Activated T-helper 1 cell treated with anti-CD3 and anti-CD28 coated beads, Interleukin-12 subunit alpha, Interleukin-12 subunit beta, Interleukin-2, Interleukin-4 antibody, amounts not matched to agents 30 ng/mL and 10 ng/mL and 1 ng/mL, durations not matched to agents 14 hours and 24 hours and 36 hours (primary cell): Measurements from ENCODE around the gene FTO. TPM values are rescaled to one million over a fixed set of nuclear protein-coding genes. Genes with fewer than 3 reads are reported as not detected.

Experiments used
- DNase-seq: peaks from one replicate; pipeline ENCODE4 v3.0.0; 2021; ENCODE audit warnings: low spot score
- H3K27ac Mint-ChIP-seq: one replicate; pipeline ENCODE4 v1.8.0; 2021; ENCODE audit warnings: mild to moderate bottlenecking, mixed read lengths
- H3K27me3 Mint-ChIP-seq: one replicate; pipeline ENCODE4 v1.8.0; 2022; ENCODE audit warnings: mild to moderate bottlenecking, moderate library complexity, mixed read lengths; ENCODE audit not compliant: insufficient read depth
- H3K36me3 Mint-ChIP-seq: one replicate; pipeline ENCODE4 v1.8.0; 2021; ENCODE audit warnings: low read depth, mixed read lengths
- H3K4me1 Mint-ChIP-seq: one replicate; pipeline ENCODE4 v1.8.0; 2021; ENCODE audit warnings: low read depth, mixed read lengths
- H3K4me3 Mint-ChIP-seq: one replicate; pipeline ENCODE4 v1.8.0; 2021; ENCODE audit warnings: mild to moderate bottlenecking, moderate library complexity, mixed read lengths
- H3K9me3 Mint-ChIP-seq: one replicate; pipeline ENCODE4 v1.8.0; 2021; ENCODE audit warnings: mixed read lengths
- intact Hi-C: fragments of 100-400 bp; cut with micrococcal nuclease; formaldehyde crosslinking; loops from one replicate; pipeline ENCODE4 v1.15.1; 2024
- total RNA-seq: library from RNA; stranded (reverse); gene quantifications from 2 replicates; pipeline ENCODE4 v1.2.3, GENCODE V29; 2022

Gene FTO
- total RNA-seq, 1 donor from 2014 or later, result 56.4 TPM

DNA sequence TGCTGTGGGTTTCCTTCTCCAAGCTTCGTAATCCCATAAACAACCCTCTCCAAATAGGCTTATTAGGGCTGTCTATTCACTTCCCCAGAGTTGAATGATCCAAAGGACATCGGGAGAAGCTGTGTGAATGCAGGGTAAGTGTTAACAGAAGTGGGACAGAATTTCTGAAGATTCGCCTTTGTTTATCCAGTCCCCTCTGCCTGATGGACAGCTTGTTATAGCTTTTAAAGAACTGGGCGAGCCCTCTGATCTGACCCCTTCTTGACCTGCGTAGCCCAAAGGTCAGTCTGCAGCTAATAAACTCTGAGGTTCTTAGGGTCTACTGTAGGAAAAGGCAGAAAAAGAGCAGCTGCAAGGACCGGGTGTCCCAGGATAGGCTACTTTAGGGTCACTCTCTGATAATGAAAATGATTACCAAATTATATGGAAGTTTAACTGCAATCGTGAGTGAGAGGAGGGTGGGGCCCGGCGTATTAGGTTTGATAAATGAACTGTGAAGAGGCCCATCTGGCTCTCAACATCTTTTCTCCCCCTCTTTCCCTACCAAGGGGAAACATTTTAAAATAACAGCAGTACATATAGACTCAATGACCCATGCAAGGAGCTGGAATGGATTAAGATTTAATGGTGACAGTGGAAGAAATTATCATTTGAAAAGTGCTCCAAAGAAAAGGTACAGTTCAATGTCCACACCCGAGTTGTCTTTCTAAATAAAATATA lies 233.4 kb downstream of the FTO start:
- peaks cover 10% of the 10 kb centered on the region for H3K4me1 Mint-ChIP-seq
- no peaks in the 10 kb centered on the region for H3K27me3 Mint-ChIP-seq
- H3K9me3 Mint-ChIP-seq, result no peaks in the 10 kb centered on the region
- H3K36me3 Mint-ChIP-seq, result peaks cover 6% of the 10 kb centered on the region
- intact Hi-C loops, result no loop called here
- no peak overlapping the region for H3K27ac Mint-ChIP-seq
- no peak overlapping the region for H3K4me3 Mint-ChIP-seq
- DNase-seq, result no peak

DNA sequence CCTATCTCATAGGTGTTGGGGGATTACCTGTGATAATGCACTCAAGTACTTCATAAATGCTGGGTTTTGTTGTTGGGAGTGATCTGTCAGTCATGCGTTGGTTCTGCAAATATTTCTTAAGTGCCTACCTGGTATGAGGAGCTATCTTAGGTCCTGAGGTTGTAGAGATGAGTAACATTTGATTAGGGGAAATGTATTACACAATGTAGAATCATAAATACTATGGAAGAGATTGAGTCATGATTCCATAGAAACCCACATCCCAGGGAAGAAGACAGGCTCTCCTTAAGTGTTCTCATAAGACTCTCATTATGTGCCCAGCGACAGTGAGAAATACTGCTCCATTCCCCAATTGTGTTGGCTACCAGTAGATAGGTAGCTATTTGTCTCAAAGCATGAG lies 240.1 kb downstream of the FTO start:
- no peak overlapping the region for H3K4me3 Mint-ChIP-seq
- H3K9me3 Mint-ChIP-seq, result no peaks in the 10 kb centered on the region
- H3K27me3 Mint-ChIP-seq, result no peaks in the 10 kb centered on the region
- no peak overlapping the region for H3K27ac Mint-ChIP-seq
- peaks cover 5% of the 10 kb centered on the region for H3K36me3 Mint-ChIP-seq
- no peak for DNase-seq
- intact Hi-C loops, result no loop called here
- H3K4me1 Mint-ChIP-seq, result peaks cover 34% of the 10 kb centered on the region

DNA sequence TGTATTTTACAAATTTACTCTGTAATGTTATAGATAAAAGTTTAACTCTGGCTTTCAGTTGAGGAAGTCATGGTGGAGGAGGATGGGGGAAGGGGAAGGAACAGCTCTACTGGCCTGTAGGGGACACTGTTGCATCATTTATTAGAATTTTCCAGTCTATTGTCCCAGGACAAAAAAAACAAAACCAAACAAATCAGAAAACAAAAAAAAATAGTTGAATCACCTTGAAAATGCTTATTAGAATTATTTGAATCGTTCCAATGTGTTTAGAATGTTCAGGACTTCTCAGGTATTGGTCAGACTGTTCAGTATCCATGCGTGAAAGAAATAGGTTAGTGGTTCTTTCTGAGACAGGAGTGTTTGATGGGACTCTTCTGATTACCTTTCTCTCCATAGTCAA lies 242.0 kb downstream of the FTO start:
- no peak for DNase-seq
- H3K4me1 Mint-ChIP-seq, result peaks cover 43% of the 10 kb centered on the region
- no peak overlapping the region for H3K4me3 Mint-ChIP-seq
- H3K36me3 Mint-ChIP-seq, result peaks cover 5% of the 10 kb centered on the region
- intact Hi-C loops, result loop anchor here (1.0 to 5.0 kb wide), 4 partner anchors 54 to 1311 kb away; no protein-coding TSS in a partner anchor
- H3K27ac Mint-ChIP-seq, result no peak overlapping the region
- H3K27me3 Mint-ChIP-seq, result no peaks in the 10 kb centered on the region
- H3K9me3 Mint-ChIP-seq, result no peaks in the 10 kb centered on the region

DNA sequence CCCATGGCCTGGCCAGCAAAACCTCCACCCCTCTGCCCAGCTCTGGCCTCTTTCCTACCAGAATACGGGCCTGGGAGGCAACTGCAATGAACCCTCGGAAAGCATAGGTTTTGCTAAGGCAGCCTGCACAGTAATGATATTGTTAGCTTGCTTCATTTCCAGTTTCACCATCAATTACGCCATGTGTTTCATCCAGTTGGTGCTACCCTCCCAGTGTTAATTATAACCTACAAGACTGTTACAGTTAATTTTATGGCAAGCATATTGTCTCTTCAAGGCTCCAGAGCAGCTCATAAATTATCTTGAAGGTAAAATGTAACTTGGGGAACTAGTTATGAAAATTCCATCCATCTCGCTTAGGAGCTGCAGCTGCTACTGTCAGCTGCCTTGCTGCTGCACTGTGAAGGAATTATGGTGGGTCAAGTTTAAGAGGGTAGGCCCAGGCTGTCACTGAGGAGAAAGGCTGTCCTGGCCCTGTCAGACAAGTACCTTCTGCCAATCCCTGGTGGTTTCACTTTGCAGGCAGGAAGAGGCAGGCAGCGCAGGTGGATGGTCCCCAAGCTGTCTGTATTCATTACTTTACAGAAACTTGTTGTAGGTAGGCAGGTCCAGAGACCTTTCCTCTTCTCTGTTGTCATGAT lies 242.9 kb downstream of the FTO start:
- Mint-ChIP-seq H3K36me3 (peaks cover 4% of the 10 kb centered on the region), H3K4me1 (peaks cover 52% of the 10 kb centered on the region), H3K27me3 (no peaks in the 10 kb centered on the region), H3K4me3 (no peak overlapping the region), H3K9me3 (no peaks in the 10 kb centered on the region), H3K27ac (no peak overlapping the region)
- intact Hi-C loops, result loop anchor here (1.0 to 5.0 kb wide), 4 partner anchors 55 to 1310 kb away; no protein-coding TSS in a partner anchor
- DNase-seq, result no peak

DNA sequence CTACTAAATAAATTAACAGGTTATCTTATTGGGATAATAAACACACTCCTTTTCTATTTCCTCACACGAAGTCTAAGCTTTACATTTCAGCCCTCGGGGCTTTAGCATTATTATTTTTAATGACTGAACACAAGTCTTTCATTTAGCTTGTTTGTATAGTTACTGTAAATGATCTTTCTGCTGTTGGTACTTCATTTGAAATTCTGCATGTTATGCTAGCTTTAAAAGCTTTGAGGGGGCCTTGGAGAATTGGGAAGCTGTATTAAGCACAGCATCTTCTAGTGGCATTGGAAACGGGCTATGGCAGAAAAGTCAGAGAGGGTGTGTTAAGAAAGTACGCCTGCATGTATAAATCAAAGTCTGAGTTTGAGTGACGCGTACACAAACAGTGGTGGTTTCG lies 243.7 kb downstream of the FTO start:
- H3K27me3 Mint-ChIP-seq, result no peaks in the 10 kb centered on the region
- no peaks in the 10 kb centered on the region for H3K9me3 Mint-ChIP-seq
- H3K4me3 Mint-ChIP-seq, result no peak overlapping the region
- H3K36me3 Mint-ChIP-seq, result peaks cover 3% of the 10 kb centered on the region
- no peak for DNase-seq
- H3K27ac Mint-ChIP-seq, result no peak overlapping the region
- intact Hi-C loops, result loop anchor here (5.0 kb wide), 3 partner anchors 335 to 1310 kb away; no protein-coding TSS in a partner anchor
- H3K4me1 Mint-ChIP-seq, result peaks cover 60% of the 10 kb centered on the region

DNA sequence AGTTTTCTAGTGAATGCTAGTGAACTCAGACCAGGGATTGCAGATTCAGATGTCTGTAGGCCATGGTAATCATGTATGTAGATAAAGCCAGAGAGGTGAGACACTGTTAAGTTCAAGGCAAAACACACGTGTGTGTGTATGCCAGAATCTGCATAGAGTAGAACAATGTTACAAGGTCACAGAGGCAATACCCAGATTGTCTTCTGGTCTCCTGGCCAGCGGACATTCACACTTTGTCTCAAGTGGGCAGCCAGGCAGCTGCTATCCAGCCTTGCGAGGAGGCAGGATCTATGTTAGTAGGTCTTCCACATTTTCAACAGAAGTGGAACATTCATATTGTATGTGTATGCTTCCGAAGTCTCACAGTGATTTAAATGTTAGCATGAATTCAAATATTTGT lies 244.4 kb downstream of the FTO start:
- Mint-ChIP-seq H3K27ac (no peak overlapping the region), H3K9me3 (no peaks in the 10 kb centered on the region), H3K4me1 (peaks cover 67% of the 10 kb centered on the region), H3K27me3 (no peaks in the 10 kb centered on the region), H3K36me3 (peaks cover 3% of the 10 kb centered on the region), H3K4me3 (no peak overlapping the region)
- no peak for DNase-seq
- intact Hi-C loops, result loop anchor here (5.0 kb wide), 3 partner anchors 334 to 1309 kb away; no protein-coding TSS in a partner anchor

DNA sequence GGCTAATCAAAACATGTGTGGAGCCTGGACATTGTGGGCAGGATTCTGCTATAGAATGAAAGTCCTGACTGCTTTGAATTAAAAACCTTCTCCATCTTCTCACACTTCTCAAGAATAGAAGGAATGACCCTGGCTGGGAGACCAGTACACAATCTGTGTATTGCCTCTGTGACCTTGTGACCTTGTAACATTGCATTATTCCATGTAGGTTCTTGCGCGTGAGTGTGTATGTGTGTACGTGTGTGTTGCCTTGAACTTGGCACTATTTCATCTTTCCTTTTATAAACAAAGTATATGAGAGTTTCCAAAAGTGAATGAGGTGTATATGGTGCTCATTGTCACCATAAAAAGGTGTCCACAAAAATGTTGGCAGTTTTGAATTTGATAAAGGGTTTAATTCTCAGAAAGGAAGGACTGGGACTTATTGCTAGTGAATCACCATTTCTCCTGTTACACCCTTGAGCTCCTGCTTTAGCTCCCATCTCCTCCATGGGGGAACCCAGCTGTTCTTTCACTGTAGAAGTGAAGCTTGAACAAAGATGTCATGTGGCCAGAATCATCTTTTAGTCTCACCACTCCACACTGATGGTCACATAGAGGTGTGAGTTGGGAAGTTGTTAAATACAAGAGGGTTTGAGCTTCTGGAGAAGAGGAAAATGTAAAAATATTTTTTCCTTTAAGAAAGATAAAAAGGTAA lies 244.9 kb downstream of the FTO start:
- no peak for DNase-seq
- Mint-ChIP-seq H3K36me3 (peaks cover 3% of the 10 kb centered on the region), H3K4me3 (no peak overlapping the region), H3K27ac (no peak overlapping the region), H3K4me1 (peaks cover 68% of the 10 kb centered on the region), H3K9me3 (no peaks in the 10 kb centered on the region), H3K27me3 (no peaks in the 10 kb centered on the region)
- intact Hi-C loops, result loop anchor here (5.0 kb wide), 3 partner anchors 333 to 1308 kb away; no protein-coding TSS in a partner anchor

DNA sequence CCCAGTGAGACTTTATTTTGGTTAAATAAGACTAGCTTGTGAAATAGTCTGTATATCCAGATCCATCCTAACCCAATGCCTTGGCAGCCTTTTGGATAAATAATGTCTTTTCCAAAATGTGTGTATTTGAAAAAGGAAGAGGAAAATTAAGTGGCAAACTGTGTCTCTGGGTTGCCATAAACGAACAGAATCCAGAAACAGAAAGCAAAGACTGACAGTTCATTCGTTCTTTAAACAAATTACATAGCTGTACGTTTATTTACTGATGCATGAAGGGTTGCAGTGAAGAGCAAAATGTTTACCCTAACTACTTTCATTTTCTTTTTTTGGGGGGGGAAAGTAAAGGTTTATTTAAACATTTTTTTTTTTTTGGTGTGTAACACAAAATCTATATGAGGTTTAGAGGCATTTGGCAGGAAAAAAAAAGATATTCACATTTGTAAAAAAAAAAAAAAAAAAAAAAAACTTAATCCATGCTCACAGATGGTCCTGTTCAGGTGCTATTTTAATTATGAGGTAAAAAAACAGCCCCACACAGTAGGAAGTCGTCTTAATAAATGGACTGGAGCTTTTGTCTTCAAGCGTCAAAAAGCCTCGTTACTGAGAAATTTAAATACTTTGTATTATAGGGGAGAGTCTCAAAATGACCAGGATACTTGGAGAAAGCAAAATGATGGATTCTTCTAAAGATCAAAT lies 245.9 kb downstream of the FTO start:
- H3K27ac Mint-ChIP-seq, result no peak overlapping the region
- no peaks in the 10 kb centered on the region for H3K36me3 Mint-ChIP-seq
- H3K9me3 Mint-ChIP-seq, result no peaks in the 10 kb centered on the region
- no peak overlapping the region for H3K4me3 Mint-ChIP-seq
- no peak for DNase-seq
- H3K4me1 Mint-ChIP-seq, result peaks cover 77% of the 10 kb centered on the region
- H3K27me3 Mint-ChIP-seq, result no peaks in the 10 kb centered on the region
- intact Hi-C loops, result loop anchor here (5.0 kb wide), 3 partner anchors 332 to 1307 kb away; no protein-coding TSS in a partner anchor

DNA sequence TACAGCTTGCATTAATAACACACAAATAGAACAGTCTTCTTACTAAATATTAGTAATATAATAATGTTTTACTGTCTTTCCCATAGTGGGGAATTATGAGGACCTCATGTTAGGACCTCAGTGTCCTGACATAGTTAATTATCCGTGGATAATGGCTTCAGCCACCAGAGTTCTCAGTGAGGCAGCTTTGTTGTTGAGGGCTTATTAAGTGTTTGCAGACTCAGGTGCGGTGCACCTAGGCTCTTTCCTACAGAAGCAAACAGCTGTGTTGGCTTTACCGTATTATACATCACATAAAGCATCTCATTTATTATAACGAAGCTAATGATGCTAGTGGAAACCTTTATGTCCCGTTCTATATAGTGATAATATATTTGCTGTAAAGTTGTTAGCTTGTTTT lies 246.7 kb downstream of the FTO start:
- no peaks in the 10 kb centered on the region for H3K27me3 Mint-ChIP-seq
- intact Hi-C loops, result no loop called here
- peaks cover 76% of the 10 kb centered on the region for H3K4me1 Mint-ChIP-seq
- H3K27ac Mint-ChIP-seq, result no peak overlapping the region
- no peaks in the 10 kb centered on the region for H3K9me3 Mint-ChIP-seq
- H3K4me3 Mint-ChIP-seq, result no peak overlapping the region
- no peak for DNase-seq
- peaks cover 2% of the 10 kb centered on the region for H3K36me3 Mint-ChIP-seq

DNA sequence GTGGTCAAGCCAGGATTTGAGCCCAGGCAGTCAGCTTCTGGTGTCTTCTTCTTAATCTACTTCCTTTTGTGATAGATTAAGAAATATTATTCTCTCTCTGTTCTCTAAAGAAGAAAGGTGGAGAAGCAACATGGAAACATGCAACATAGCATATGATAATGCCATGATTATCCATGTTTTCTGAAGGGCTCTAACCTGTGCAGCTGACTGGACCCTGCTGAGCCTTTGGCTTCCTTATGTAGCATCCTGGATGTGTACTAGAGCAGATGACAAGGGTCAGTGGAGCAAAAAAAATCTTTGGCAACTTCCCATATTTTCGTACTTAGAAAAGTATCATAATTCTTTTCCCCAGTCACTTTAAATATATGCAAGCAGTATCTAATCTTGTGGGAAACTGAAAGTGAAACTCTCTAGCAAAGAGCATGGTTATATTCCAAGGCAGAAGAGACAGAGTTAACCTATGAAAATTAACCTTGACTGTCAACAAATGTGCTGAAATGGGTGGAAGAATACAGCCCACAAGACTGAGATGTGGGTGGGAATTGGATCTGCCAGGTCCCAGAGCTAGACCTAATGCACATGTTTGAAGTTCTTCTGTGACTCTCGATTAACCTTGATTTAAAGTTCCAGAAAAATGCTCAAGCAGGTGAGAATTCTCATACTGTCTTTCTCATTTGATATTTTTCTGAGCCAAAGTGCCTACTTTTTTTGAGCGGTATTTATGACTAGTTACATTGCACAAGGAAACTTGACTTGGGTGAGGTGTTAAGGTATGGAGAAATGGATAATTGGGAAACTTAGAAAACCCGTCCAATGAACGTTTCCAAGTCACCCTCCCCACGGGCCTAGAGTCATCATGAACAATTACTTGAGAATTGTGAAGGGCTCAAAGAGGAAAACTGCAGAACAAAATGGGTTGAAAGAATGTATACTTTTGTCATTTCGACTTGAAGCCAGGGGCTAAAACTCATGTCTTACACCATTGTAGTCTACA lies 248.6 kb downstream of the FTO start:
- no peaks in the 10 kb centered on the region for H3K27me3 Mint-ChIP-seq
- H3K4me3 Mint-ChIP-seq, result peak overlapping the region; percentile 68
- intact Hi-C loops, result loop anchor here (2.0 kb wide), 1 partner anchor 40 kb away; no protein-coding TSS in a partner anchor
- no peak for DNase-seq
- peaks cover 63% of the 10 kb centered on the region for H3K4me1 Mint-ChIP-seq
- H3K9me3 Mint-ChIP-seq, result no peaks in the 10 kb centered on the region
- peak overlapping the region; percentile 58 for H3K27ac Mint-ChIP-seq
- H3K36me3 Mint-ChIP-seq, result peaks cover 4% of the 10 kb centered on the region

DNA sequence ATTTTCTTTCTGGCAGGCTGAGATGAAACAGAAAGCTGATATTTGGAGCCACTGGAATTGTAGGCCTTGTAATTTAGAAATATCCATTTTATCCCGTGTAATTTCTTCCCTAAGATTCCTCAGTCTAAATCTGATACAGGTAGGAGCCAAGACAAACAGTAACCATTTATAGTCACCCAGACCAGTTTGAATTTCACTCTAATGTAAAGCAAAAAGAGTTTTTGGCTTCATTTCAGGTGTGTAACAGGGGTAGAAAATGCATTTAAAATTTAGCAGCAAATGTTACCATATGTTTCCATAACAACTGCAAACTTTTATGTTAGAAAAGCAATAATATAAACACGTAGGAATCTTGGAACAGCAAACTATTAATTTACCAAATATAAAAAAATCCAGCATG lies 249.4 kb downstream of the FTO start:
- H3K36me3 Mint-ChIP-seq, result peaks cover 4% of the 10 kb centered on the region
- peaks cover 57% of the 10 kb centered on the region for H3K4me1 Mint-ChIP-seq

More for the DNA sequence above, 249.4 kb downstream of the FTO start:
- H3K4me3 Mint-ChIP-seq, result no peak overlapping the region
- H3K27ac Mint-ChIP-seq, result no peak overlapping the region
- intact Hi-C loops, result loop anchor here (2.0 kb wide), 1 partner anchor 41 kb away; no protein-coding TSS in a partner anchor
- H3K9me3 Mint-ChIP-seq, result no peaks in the 10 kb centered on the region
- H3K27me3 Mint-ChIP-seq, result no peaks in the 10 kb centered on the region
- DNase-seq, result no peak
